SK-N-SH treated with all-trans-retinoic acid at 6 μM for 48 hours (cell line): ENCODE results near the gene OMD.

Experiments
- RARB ChIP-seq: fragments of 250-450 bp; sonication (Bioruptor Pico); IDR thresholded peaks from 2 replicates; pipeline ENCODE4 v1.8.0; 2021; ENCODE audit warnings: mild to moderate bottlenecking, moderate library complexity
- ZFP30 ChIP-seq: fragments of 450-650 bp; formaldehyde crosslinking; IDR thresholded peaks from 2 replicates; pipeline ENCODE4 v1.5.0; 2022; ENCODE audit warnings: mild to moderate bottlenecking, moderate library complexity
- TF ChIP-seq, protein P1 (sequence below): fragments of 250-450 bp; sonication (Bioruptor Pico); IDR thresholded peaks from 2 replicates; pipeline ENCODE4 v1.5.1; 2020; ENCODE audit warnings: low read depth, mild to moderate bottlenecking, moderate library complexity
- TF ChIP-seq, protein P2 (sequence below): fragments of 250-450 bp; sonication (Bioruptor Pico); IDR thresholded peaks from 2 replicates; pipeline ENCODE4 v1.5.1; 2021; ENCODE audit warnings: mild to moderate bottlenecking, moderate library complexity

GRCh38 chr9:92392690-92393089, 31.6 kb downstream of the OMD start:
- TF ChIP-seq, protein P1, sequence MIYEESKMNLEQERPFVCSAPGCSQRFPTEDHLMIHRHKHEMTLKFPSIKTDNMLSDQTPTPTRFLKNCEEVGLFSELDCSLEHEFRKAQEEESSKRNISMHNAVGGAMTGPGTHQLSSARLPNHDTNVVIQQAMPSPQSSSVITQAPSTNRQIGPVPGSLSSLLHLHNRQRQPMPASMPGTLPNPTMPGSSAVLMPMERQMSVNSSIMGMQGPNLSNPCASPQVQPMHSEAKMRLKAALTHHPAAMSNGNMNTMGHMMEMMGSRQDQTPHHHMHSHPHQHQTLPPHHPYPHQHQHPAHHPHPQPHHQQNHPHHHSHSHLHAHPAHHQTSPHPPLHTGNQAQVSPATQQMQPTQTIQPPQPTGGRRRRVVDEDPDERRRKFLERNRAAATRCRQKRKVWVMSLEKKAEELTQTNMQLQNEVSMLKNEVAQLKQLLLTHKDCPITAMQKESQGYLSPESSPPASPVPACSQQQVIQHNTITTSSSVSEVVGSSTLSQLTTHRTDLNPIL (CRISPR knock-in tag): no peak
- TF ChIP-seq, protein P2, sequence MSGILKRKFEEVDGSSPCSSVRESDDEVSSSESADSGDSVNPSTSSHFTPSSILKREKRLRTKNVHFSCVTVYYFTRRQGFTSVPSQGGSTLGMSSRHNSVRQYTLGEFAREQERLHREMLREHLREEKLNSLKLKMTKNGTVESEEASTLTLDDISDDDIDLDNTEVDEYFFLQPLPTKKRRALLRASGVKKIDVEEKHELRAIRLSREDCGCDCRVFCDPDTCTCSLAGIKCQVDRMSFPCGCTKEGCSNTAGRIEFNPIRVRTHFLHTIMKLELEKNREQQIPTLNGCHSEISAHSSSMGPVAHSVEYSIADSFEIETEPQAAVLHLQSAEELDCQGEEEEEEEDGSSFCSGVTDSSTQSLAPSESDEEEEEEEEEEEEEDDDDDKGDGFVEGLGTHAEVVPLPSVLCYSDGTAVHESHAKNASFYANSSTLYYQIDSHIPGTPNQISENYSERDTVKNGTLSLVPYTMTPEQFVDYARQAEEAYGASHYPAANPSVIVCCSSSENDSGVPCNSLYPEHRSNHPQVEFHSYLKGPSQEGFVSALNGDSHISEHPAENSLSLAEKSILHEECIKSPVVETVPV: no peak
- TF ChIP-seq RARB: no peak
- no peak for TF ChIP-seq ZFP30
